Endothelial cell of umbilical vein (primary cell): ENCODE data around the gene SIDT1. TPM values are rescaled to one million over a fixed set of nuclear protein-coding genes. Genes with fewer than 3 reads are reported as not detected.

ENCODE experiments used
- BruUV-seq: library from RNA; stranded (reverse); fragments of 400-500 nt; replicated peaks from 2 replicates; lab custom pipeline; 2021; lab: Mats Ljungman, UMichigan
- CTCF ChIA-PET: fragments of 300-600, 350-600 bp; sonication (Branson Sonifier 250); formaldehyde crosslinking; loops from one replicate; lab custom pipeline; 2021; ENCODE audit warnings: antibody characterized with exemption, inconsistent platforms; lab: Charles Lee
- POLR2A ChIA-PET: fragments of 300-600, 350-600 bp; sonication (Branson Sonifier 250); formaldehyde crosslinking; loops from one replicate; lab custom pipeline; 2021; ENCODE audit warnings: antibody characterized with exemption, inconsistent platforms; lab: Charles Lee
- DNase-seq: peaks from one replicate; pipeline ENCODE4 v3.0.0-alpha.2; 2011; ENCODE audit warnings: low read depth, low spot score
- FAIRE-seq: peaks from 2 replicates; lab custom pipeline; 2011; peaks lifted over from hg19 to GRCh38; lab: Jason Lieb, UNC
- H2AFZ ChIP-seq: 2 replicates; pipeline ENCODE4 v1.6.0; 2012; ENCODE audit warnings: low read depth, low read length, control low read depth, inconsistent platforms
- H3K27ac ChIP-seq: 2 replicates; pipeline ENCODE4 v1.5.1; 2011; ENCODE audit warnings: low read depth, mild to moderate bottlenecking, control low read depth, low read length, moderate library complexity; ENCODE audit not compliant: insufficient read depth
- H3K27me3 ChIP-seq, 2 experiments: 2 replicates each; pipeline versions ENCODE4 v1.6.0 to v1.6.1; 2011; ENCODE audit warnings: low read length in 2 of 2, mixed read lengths in 1 of 2; ENCODE audit not compliant: control insufficient read depth in 2 of 2, insufficient read depth in 2 of 2
- H3K36me3 ChIP-seq, 2 experiments: 2 replicates in 1 of 2; 3 replicates in 1 of 2; pipeline ENCODE4 v1.5.1; 2011; ENCODE audit warnings: low read length in 2 of 2, mild to moderate bottlenecking in 1 of 2, moderate library complexity in 1 of 2; ENCODE audit not compliant: control insufficient read depth in 2 of 2, insufficient read depth in 2 of 2; ENCODE audit errors: extremely low read depth in 1 of 2
- H3K4me1 ChIP-seq: 3 replicates; pipeline ENCODE4 v1.5.1; 2011; ENCODE audit warnings: mild to moderate bottlenecking, low read length; ENCODE audit not compliant: control insufficient read depth, insufficient read depth; ENCODE audit errors: extremely low read depth
- H3K4me2 ChIP-seq: 2 replicates; pipeline ENCODE4 v1.6.1; 2011; ENCODE audit warnings: low read length, control low read depth, mixed read lengths; ENCODE audit not compliant: insufficient read depth
- H3K4me3 ChIP-seq, 3 experiments: fragments of 200-600 bp in 1 of 3; sonication (generic), shearing (Covaris generic) in 1 of 3; replicated peaks in 1 of 3; 2 replicates each; pipeline ENCODE4 v1.5.1; 2011 to 2016; ENCODE audit warnings: control low read depth in 3 of 3, low read length in 3 of 3, mild to moderate bottlenecking in 2 of 3, inconsistent platforms in 1 of 3, low read depth in 1 of 3, moderate library complexity in 1 of 3; ENCODE audit not compliant: insufficient read depth in 1 of 3
- H3K79me2 ChIP-seq: 2 replicates; pipeline ENCODE4 v1.6.0; 2012; ENCODE audit warnings: low read length, inconsistent platforms; ENCODE audit not compliant: control insufficient read depth, insufficient read depth
- H3K9ac ChIP-seq: replicated peaks from 2 replicates; pipeline ENCODE3; 2011; ENCODE audit warnings: low read length, control low read depth; ENCODE audit not compliant: insufficient read depth; ENCODE audit errors: extremely low read depth
- H3K9me1 ChIP-seq: replicated peaks from 3 replicates; pipeline ENCODE4 v1.6.0; 2011; ENCODE audit warnings: mild to moderate bottlenecking, low read length; ENCODE audit not compliant: control insufficient read depth, insufficient read depth; ENCODE audit errors: extremely low read depth
- H3K9me3 ChIP-seq: replicated peaks from 2 replicates; pipeline ENCODE4 v1.5.1; 2012; ENCODE audit warnings: low read length, inconsistent platforms; ENCODE audit not compliant: control insufficient read depth, insufficient read depth
- H4K20me1 ChIP-seq: replicated peaks from 2 replicates; pipeline ENCODE3; 2011; ENCODE audit warnings: mild to moderate bottlenecking, low read length; ENCODE audit not compliant: control insufficient read depth, insufficient read depth; ENCODE audit errors: extremely low read depth
- CTCF ChIP-seq, 2 donors: IDR thresholded peaks; 1 replicate in 1 of 2; 2 replicates in 1 of 2; pipeline ENCODE4 v1.5.1; 2011; ENCODE audit warnings: low read length in 2 of 2, mild to moderate bottlenecking in 2 of 2, moderate library complexity in 2 of 2, control low read depth in 1 of 2, inconsistent platforms in 1 of 2, low read depth in 1 of 2; ENCODE audit not compliant: insufficient read depth in 1 of 2; ENCODE audit errors: extremely low read depth in 1 of 2
- EZH2 ChIP-seq: IDR thresholded peaks from 2 replicates; pipeline ENCODE4 v1.6.1; 2012; ENCODE audit warnings: borderline replicate concordance, low read depth, mild to moderate bottlenecking, moderate library complexity, low read length, inconsistent platforms; ENCODE audit not compliant: severe bottlenecking
- FOS ChIP-seq: IDR thresholded peaks from 2 replicates; pipeline ENCODE4 v1.6.1; 2011; ENCODE audit warnings: mild to moderate bottlenecking, low read length, moderate library complexity, borderline replicate concordance; ENCODE audit not compliant: insufficient read depth
- GATA2 ChIP-seq: IDR thresholded peaks from 2 replicates; pipeline ENCODE4 v1.7.0; 2011; ENCODE audit warnings: low read depth, mild to moderate bottlenecking, moderate library complexity, mixed read lengths, low read length; ENCODE audit not compliant: insufficient read length, insufficient read depth
- JUN ChIP-seq: IDR thresholded peaks from 2 replicates; pipeline ENCODE4 v1.6.1; 2011; ENCODE audit warnings: borderline replicate concordance, low read depth; ENCODE audit not compliant: insufficient read length, insufficient read depth
- MAX ChIP-seq: IDR thresholded peaks from 2 replicates; pipeline ENCODE4 v1.6.1; 2011; ENCODE audit not compliant: insufficient read depth, insufficient read length
- MYC ChIP-seq: IDR thresholded peaks from one replicate; pipeline ENCODE4 v1.6.1; 2011; ENCODE audit warnings: mild to moderate bottlenecking, low read depth, low read length
- POLR2A ChIP-seq: IDR thresholded peaks from 2 replicates; pipeline ENCODE4 v1.6.1; 2012; ENCODE audit warnings: low read depth, mild to moderate bottlenecking, control low read depth, low read length
- POLR2AphosphoS5 ChIP-seq: IDR thresholded peaks from 2 replicates; pipeline ENCODE4 v1.6.1; 2012; ENCODE audit warnings: low read depth, mild to moderate bottlenecking, control low read depth, low read length, moderate library complexity; ENCODE audit not compliant: insufficient read depth
- dilution Hi-C: fragments of 300-500 bp; cut with MboI; formaldehyde crosslinking; loops from one replicate; pipeline ENCODE4 v1.15.0; 2019; ENCODE audit warnings: low sequenced_read_pairs; ENCODE audit not compliant: extremely low pct_ligation_motif_present
- intact Hi-C: fragments of 100-400 bp; cut with micrococcal nuclease; formaldehyde crosslinking; loops from one replicate; pipeline ENCODE4 v1.10.0; 2022
- polyA plus RNA-seq, 4 experiments: library from polyadenylated mRNA; depleted of rRNA in 3 of 4; stranded (reverse) in 3 of 4; unstranded in 1 of 4; fragments of >200 nt; gene quantifications; 2 replicates each; pipeline versions ENCODE4 v1.2.1 to v1.2.3, GENCODE V29; 2011 to 2012; ENCODE audit warnings: missing spikeins in 1 of 4
- total RNA-seq: library from RNA; stranded (reverse); gene quantifications from 2 replicates; pipeline ENCODE4 v1.2.3, GENCODE V29; 2021

The SIDT1 gene
- total and polyA plus RNA-seq, 2 donors (not counting 3 experiments of a cell fraction or from before 2014, with no cell fraction given) = 0.07 TPM; not detected in 1

GRCh38 chr3:113571360-113571759 lies 39.0 kb downstream of the SIDT1 start:
- no peak for TF ChIP-seq MYC
- no peak for TF ChIP-seq FOS
- no peak for TF ChIP-seq GATA2
- TF ChIP-seq CTCF (IDR thresholded peaks at IDR 0.05; ENCODE audit: extremely low read depth in 1 of 2, insufficient read depth in 1 of 2, low read depth in 1 of 2, low read length in 2 of 2) = no peak
- TF ChIP-seq POLR2AphosphoS5 = no peak
- no peak for TF ChIP-seq EZH2
- TF ChIP-seq POLR2A = no peak
- TF ChIP-seq JUN = no peak
- TF ChIP-seq MAX = no peak
- BruUV-seq = no TSS peak
- ChIA-PET CTCF (no interaction called here), POLR2A (no interaction called here)
- Histone ChIP-seq H3K9me1 (no peaks in the 10 kb centered on the region), H2AFZ (no peak overlapping the region), H3K36me3 (no peaks in the 10 kb centered on the region), H3K4me1 (peaks cover 6% of the 10 kb centered on the region), H3K9me3 (no peaks in the 10 kb centered on the region), H3K27ac (no peak overlapping the region), H3K79me2 (no peaks in the 10 kb centered on the region), H3K4me2 (no peak overlapping the region), H4K20me1 (no peaks in the 10 kb centered on the region), H3K27me3 (peaks cover 10 to 13% of the 10 kb centered on the region in 2 experiments), H3K9ac (no peak overlapping the region), H3K4me3 (no peak overlapping the region)
- DNase-seq (no peak), FAIRE-seq (no peak)
- dilution Hi-C loops = no loop called here
- intact Hi-C loops = loop anchor here (10.0 kb wide), 1 partner anchor 357 kb away; the partner anchor contains the start of gene BOC
